Retina (tissue), 1 donor: ENCODE measurements around the gene BTBD16.

Experiments used
- DNase-seq: peaks from one replicate; pipeline ENCODE4 v3.0.0-alpha.2; 2016

The BTBD16 gene

GRCh38 chr10:122323941-122324675 lies 53.0 kb downstream of the BTBD16 start:
- no peak for DNase-seq

- DNase-seq, result no peak
Measured at GRCh38 chr10:122325235-122325634, 54.1 kb downstream of the BTBD16 start.

- DNase-seq, result no peak
Measured at GRCh38 chr10:122326385-122326784, 55.3 kb downstream of the BTBD16 start.

- no peak for DNase-seq
Measured at GRCh38 chr10:122326806-122327205, 55.7 kb downstream of the BTBD16 start.

- DNase-seq, result no peak
Measured at GRCh38 chr10:122327237-122328206, 56.4 kb downstream of the BTBD16 start.

GRCh38 chr10:122328676-122329075 lies 57.6 kb downstream of the BTBD16 start:
- no peak for DNase-seq

- DNase-seq, result no peak
Measured at GRCh38 chr10:122329416-122329815, 58.3 kb downstream of the BTBD16 start.

GRCh38 chr10:122331100-122331499 lies 60.0 kb downstream of the BTBD16 start:
- DNase-seq, result no peak

- no peak for DNase-seq
Measured at GRCh38 chr10:122331615-122332446, 60.7 kb downstream of the BTBD16 start.

GRCh38 chr10:122333037-122333436 lies 61.9 kb downstream of the BTBD16 start:
- DNase-seq, result no peak

- DNase-seq, result no peak
Measured at GRCh38 chr10:122336332-122336731, 65.2 kb downstream of the BTBD16 start.

- no peak for DNase-seq
Measured at GRCh38 chr10:122336961-122337360, 65.9 kb downstream of the BTBD16 start.

GRCh38 chr10:122338609-122339441 lies 67.7 kb downstream of the BTBD16 start:
- DNase-seq, result no peak

GRCh38 chr10:122341141-122341810 lies 70.2 kb downstream of the BTBD16 start:
- no peak for DNase-seq

- DNase-seq, result peak; percentile 60
Measured at GRCh38 chr10:122342293-122343134, 71.4 kb downstream of the BTBD16 start.

- no peak for DNase-seq
Measured at GRCh38 chr10:122343135-122343800, 72.2 kb downstream of the BTBD16 start.

- DNase-seq, result no peak
Measured at GRCh38 chr10:122343936-122344335, 72.8 kb downstream of the BTBD16 start.

- no peak for DNase-seq
Measured at GRCh38 chr10:122344741-122345258, 73.7 kb downstream of the BTBD16 start.

GRCh38 chr10:122346326-122346950 lies 75.3 kb downstream of the BTBD16 start:
- DNase-seq, result no peak
